GM23338 (cell line): Measurements from ENCODE around the gene S100A6.
"Not testable (repeated sequence)": the region's sequence is repeated elsewhere in the genome, so short reads cannot be mapped to it uniquely, and the experiment has no call there.

Source experiments
- CREB1 ChIP-seq: fragments of 250-450 bp; sonication (Bioruptor Pico); IDR thresholded peaks from 2 replicates; pipeline ENCODE4 v1.5.0; 2020; ENCODE audit warnings: low read depth, mild to moderate bottlenecking, moderate library complexity
- CTCF ChIP-seq, 2 experiments: fragments of 200-600 bp in 1 of 2; sonication (generic) in 1 of 2; conservative IDR thresholded peaks; 2 replicates each; pipeline versions ENCODE4 v1.5.1 to v1.6.1; 2016 to 2017; ENCODE audit warnings: antibody characterized with exemption in 2 of 2, low read depth in 2 of 2, mild to moderate bottlenecking in 2 of 2, moderate library complexity in 1 of 2
- ETS1 ChIP-seq: IDR thresholded peaks from 2 replicates; pipeline ENCODE4 v1.6.1; 2016; ENCODE audit warnings: antibody characterized with exemption
- EZH2 ChIP-seq: fragments of 200-600 bp; sonication (generic); IDR thresholded peaks from one replicate; pipeline ENCODE4 v1.8.0; 2017; ENCODE audit warnings: antibody characterized with exemption, mild to moderate bottlenecking, low read depth; ENCODE audit not compliant: unreplicated experiment
- EZH2phosphoT487 ChIP-seq: fragments of 200-600 bp; sonication (generic); IDR thresholded peaks from one replicate; pipeline ENCODE4 v1.8.1; 2018; ENCODE audit warnings: antibody characterized with exemption; ENCODE audit not compliant: unreplicated experiment
- JUNB ChIP-seq: IDR thresholded peaks from one replicate; pipeline ENCODE4 v1.6.1; 2016; ENCODE audit warnings: antibody characterized with exemption; ENCODE audit not compliant: unreplicated experiment
- NANOG ChIP-seq: IDR thresholded peaks from 2 replicates; pipeline ENCODE4 v1.6.1; 2016; ENCODE audit warnings: antibody characterized with exemption, borderline replicate concordance
- POLR2AphosphoS5 ChIP-seq: IDR thresholded peaks from 2 replicates; pipeline ENCODE4 v1.6.1; 2016; ENCODE audit warnings: antibody characterized with exemption, low read depth
- REST ChIP-seq: IDR thresholded peaks from one replicate; pipeline ENCODE4 v1.6.1; 2018; ENCODE audit warnings: antibody characterized with exemption; ENCODE audit not compliant: unreplicated experiment
- STAT1 ChIP-seq: IDR thresholded peaks from one replicate; pipeline ENCODE4 v1.6.1; 2016; ENCODE audit warnings: antibody characterized with exemption; ENCODE audit not compliant: unreplicated experiment
- ZNF114 ChIP-seq: fragments of 250-450 bp; sonication (Bioruptor Pico); IDR thresholded peaks from 2 replicates; pipeline ENCODE4 v1.5.0; 2020; ENCODE audit warnings: mild to moderate bottlenecking, moderate library complexity
- ZNF331 ChIP-seq: fragments of 250-450 bp; sonication (Bioruptor Pico); IDR thresholded peaks from 2 replicates; pipeline ENCODE4 v1.5.0; 2020; ENCODE audit warnings: low read depth, mild to moderate bottlenecking, moderate library complexity
- ZNF462 ChIP-seq: fragments of 250-450 bp; sonication (Bioruptor Pico); IDR thresholded peaks from 2 replicates; pipeline ENCODE4 v1.5.0; 2020; ENCODE audit warnings: mild to moderate bottlenecking, moderate library complexity

DNA sequence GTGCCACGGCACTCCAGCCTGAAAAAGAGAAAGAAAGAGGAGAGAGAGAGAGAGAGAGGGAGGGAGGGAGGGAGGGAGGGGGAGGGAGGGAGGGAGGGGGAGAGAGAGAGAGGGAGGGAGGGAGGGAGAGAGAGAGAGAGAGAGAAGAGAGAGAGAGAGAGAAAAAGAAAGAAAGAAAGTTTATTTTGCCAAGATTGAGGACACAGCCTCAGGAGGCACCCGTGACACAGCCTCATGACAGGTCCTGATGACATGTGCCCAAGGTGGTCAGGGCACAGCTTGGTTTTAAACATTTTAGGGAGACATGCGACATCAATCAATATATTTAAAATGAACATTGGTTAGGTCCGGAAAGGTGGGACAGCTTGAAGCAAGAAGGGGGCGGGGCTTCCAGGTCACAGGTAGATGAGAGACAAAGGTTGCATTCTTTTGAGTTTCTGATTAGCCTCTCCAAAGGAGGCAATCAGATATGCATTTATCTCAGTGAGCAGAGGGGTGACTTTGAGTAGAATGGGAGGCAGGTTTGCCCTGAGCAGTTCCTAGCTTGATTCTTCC is 15.6 kb downstream of the S100A6 start:
- not testable (repeated sequence) for TF ChIP-seq CTCF (conservative IDR thresholded peaks at IDR 0.05; ENCODE audit: low read depth in 2 of 2); CREB1 (CRISPR knock-in tag); POLR2AphosphoS5; REST; EZH2; EZH2phosphoT487; ZNF114 (CRISPR knock-in tag); ETS1; ZNF462 (CRISPR knock-in tag); ZNF331; STAT1; JUNB; NANOG
